Measurements from ENCODE around the gene IMP4. TPM values are rescaled to one million over a fixed set of nuclear protein-coding genes. Genes with fewer than 3 reads are reported as not detected.
A peak's percentile ranks its signal among the peaks of the same experiment; 100 is the strongest.

Gene IMP4
- total and polyA plus RNA-seq, 2 of the 13 experiments (the other 11 are each of a cell fraction or from before 2014, with no cell fraction given), result 142 to 158 TPM

DNA sequence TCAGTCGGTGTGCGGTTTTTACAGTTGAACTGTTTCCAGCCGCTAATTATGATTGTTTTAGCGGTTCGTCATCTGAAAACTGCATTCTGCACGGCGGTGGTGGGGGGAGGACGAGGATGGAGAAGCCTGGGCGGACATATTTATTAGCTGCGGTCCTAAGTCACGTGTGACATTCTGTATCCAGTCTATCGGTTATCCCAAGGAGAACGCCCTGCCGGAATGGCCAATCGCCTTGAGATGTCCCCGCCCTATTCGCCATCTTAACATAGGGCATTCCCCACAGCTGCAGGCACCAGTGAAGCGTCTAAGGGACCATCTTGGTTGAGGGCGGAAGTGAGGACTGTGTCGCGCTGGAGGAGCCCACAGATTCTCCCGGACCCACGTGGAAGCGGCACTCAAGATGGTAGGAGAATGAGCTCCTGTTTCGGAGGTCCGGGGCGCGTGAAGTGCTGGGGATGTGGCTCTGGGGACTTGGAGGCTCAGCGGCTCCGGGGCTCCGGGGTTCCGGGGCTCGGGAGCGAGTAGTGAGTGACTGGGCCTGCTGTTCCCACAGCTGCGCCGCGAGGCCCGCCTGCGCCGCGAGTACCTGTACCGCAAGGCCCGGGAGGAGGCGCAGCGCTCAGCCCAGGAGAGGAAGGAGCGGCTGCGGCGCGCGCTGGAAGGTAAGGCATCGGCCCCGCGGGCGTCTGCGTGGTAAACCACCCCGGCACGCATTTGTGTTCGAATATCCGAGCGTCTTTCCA is at the start of gene IMP4 (continued):
- TF ChIP-seq, protein P1, sequence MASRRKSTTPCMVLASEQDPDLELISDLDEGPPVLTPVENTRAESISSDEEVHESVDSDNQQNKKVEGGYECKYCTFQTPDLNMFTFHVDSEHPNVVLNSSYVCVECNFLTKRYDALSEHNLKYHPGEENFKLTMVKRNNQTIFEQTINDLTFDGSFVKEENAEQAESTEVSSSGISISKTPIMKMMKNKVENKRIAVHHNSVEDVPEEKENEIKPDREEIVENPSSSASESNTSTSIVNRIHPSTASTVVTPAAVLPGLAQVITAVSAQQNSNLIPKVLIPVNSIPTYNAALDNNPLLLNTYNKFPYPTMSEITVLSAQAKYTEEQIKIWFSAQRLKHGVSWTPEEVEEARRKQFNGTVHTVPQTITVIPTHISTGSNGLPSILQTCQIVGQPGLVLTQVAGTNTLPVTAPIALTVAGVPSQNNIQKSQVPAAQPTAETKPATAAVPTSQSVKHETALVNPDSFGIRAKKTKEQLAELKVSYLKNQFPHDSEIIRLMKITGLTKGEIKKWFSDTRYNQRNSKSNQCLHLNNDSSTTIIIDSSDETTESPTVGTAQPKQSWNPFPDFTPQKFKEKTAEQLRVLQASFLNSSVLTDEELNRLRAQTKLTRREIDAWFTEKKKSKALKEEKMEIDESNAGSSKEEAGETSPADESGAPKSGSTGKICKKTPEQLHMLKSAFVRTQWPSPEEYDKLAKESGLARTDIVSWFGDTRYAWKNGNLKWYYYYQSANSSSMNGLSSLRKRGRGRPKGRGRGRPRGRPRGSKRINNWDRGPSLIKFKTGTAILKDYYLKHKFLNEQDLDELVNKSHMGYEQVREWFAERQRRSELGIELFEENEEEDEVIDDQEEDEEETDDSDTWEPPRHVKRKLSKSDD (CRISPR knock-in tag; IDR thresholded peaks at IDR 0.05; ENCODE audit: low read depth), result peak; percentile 99
- TF ChIP-seq, protein P2, sequence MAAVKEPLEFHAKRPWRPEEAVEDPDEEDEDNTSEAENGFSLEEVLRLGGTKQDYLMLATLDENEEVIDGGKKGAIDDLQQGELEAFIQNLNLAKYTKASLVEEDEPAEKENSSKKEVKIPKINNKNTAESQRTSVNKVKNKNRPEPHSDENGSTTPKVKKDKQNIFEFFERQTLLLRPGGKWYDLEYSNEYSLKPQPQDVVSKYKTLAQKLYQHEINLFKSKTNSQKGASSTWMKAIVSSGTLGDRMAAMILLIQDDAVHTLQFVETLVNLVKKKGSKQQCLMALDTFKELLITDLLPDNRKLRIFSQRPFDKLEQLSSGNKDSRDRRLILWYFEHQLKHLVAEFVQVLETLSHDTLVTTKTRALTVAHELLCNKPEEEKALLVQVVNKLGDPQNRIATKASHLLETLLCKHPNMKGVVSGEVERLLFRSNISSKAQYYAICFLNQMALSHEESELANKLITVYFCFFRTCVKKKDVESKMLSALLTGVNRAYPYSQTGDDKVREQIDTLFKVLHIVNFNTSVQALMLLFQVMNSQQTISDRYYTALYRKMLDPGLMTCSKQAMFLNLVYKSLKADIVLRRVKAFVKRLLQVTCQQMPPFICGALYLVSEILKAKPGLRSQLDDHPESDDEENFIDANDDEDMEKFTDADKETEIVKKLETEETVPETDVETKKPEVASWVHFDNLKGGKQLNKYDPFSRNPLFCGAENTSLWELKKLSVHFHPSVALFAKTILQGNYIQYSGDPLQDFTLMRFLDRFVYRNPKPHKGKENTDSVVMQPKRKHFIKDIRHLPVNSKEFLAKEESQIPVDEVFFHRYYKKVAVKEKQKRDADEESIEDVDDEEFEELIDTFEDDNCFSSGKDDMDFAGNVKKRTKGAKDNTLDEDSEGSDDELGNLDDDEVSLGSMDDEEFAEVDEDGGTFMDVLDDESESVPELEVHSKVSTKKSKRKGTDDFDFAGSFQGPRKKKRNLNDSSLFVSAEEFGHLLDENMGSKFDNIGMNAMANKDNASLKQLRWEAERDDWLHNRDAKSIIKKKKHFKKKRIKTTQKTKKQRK (IDR thresholded peaks at IDR 0.05; ENCODE audit: low read length), result no peak
- TF ChIP-seq RORA (CRISPR knock-in tag; IDR thresholded peaks at IDR 0.05) (no peak), REL (CRISPR knock-in tag; conservative IDR thresholded peaks at IDR 0.05) (no peak), JDP2 (CRISPR knock-in tag; IDR thresholded peaks at IDR 0.05; ENCODE audit: borderline replicate concordance) (no peak), JUN (CRISPR knock-in tag; IDR thresholded peaks at IDR 0.05) (0 out of 2 replicates have a peak, but pooled peaks have one; percentile 4), MIXL1 (CRISPR knock-in tag; IDR thresholded peaks at IDR 0.05) (no peak), SATB2 (CRISPR knock-in tag; IDR thresholded peaks at IDR 0.05) (no peak), FLYWCH1 (CRISPR knock-in tag; IDR thresholded peaks at IDR 0.05) (no peak), ZFX (CRISPR knock-in tag; IDR thresholded peaks at IDR 0.05; ENCODE audit: low read depth) (peak; percentile 98), NPAS2 (CRISPR knock-in tag; IDR thresholded peaks at IDR 0.05; ENCODE audit: borderline replicate concordance) (no peak), ZNF430 (CRISPR knock-in tag; IDR thresholded peaks at IDR 0.05) (peak; percentile 96)
- TF ChIP-seq, protein P3, sequence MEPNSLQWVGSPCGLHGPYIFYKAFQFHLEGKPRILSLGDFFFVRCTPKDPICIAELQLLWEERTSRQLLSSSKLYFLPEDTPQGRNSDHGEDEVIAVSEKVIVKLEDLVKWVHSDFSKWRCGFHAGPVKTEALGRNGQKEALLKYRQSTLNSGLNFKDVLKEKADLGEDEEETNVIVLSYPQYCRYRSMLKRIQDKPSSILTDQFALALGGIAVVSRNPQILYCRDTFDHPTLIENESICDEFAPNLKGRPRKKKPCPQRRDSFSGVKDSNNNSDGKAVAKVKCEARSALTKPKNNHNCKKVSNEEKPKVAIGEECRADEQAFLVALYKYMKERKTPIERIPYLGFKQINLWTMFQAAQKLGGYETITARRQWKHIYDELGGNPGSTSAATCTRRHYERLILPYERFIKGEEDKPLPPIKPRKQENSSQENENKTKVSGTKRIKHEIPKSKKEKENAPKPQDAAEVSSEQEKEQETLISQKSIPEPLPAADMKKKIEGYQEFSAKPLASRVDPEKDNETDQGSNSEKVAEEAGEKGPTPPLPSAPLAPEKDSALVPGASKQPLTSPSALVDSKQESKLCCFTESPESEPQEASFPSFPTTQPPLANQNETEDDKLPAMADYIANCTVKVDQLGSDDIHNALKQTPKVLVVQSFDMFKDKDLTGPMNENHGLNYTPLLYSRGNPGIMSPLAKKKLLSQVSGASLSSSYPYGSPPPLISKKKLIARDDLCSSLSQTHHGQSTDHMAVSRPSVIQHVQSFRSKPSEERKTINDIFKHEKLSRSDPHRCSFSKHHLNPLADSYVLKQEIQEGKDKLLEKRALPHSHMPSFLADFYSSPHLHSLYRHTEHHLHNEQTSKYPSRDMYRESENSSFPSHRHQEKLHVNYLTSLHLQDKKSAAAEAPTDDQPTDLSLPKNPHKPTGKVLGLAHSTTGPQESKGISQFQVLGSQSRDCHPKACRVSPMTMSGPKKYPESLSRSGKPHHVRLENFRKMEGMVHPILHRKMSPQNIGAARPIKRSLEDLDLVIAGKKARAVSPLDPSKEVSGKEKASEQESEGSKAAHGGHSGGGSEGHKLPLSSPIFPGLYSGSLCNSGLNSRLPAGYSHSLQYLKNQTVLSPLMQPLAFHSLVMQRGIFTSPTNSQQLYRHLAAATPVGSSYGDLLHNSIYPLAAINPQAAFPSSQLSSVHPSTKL (CRISPR knock-in tag; IDR thresholded peaks at IDR 0.05), result peak; percentile 54
- TF ChIP-seq, protein P4, sequence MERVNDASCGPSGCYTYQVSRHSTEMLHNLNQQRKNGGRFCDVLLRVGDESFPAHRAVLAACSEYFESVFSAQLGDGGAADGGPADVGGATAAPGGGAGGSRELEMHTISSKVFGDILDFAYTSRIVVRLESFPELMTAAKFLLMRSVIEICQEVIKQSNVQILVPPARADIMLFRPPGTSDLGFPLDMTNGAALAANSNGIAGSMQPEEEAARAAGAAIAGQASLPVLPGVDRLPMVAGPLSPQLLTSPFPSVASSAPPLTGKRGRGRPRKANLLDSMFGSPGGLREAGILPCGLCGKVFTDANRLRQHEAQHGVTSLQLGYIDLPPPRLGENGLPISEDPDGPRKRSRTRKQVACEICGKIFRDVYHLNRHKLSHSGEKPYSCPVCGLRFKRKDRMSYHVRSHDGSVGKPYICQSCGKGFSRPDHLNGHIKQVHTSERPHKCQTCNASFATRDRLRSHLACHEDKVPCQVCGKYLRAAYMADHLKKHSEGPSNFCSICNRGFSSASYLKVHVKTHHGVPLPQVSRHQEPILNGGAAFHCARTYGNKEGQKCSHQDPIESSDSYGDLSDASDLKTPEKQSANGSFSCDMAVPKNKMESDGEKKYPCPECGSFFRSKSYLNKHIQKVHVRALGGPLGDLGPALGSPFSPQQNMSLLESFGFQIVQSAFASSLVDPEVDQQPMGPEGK (CRISPR knock-in tag; IDR thresholded peaks at IDR 0.05), result peak; percentile 34; the same call in 1 of the 2 replicates
- TF ChIP-seq, protein P5, sequence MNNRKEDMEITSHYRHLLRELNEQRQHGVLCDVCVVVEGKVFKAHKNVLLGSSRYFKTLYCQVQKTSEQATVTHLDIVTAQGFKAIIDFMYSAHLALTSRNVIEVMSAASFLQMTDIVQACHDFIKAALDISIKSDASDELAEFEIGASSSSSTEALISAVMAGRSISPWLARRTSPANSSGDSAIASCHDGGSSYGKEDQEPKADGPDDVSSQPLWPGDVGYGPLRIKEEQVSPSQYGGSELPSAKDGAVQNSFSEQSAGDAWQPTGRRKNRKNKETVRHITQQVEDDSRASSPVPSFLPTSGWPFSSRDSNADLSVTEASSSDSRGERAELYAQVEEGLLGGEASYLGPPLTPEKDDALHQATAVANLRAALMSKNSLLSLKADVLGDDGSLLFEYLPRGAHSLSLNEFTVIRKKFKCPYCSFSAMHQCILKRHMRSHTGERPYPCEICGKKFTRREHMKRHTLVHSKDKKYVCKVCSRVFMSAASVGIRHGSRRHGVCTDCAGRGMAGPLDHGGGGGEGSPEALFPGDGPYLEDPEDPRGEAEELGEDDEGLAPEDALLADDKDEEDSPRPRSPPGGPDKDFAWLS (CRISPR knock-in tag; IDR thresholded peaks at IDR 0.05; ENCODE audit: borderline replicate concordance), result no peak
